Activated CD8-positive, alpha-beta memory T cell treated with anti-CD3 and anti-CD28 coated beads, Interleukin-2, amount 50 U/mL, for 1 hour (primary cell): ENCODE measurements around the gene PLA2G4F.

Experiments
- DNase-seq: peaks from one replicate; pipeline ENCODE4 v3.0.0-alpha.2; 2020; ENCODE audit errors: extremely low read depth

The PLA2G4F gene

GRCh38 chr15:42163947-42164550, 7.6 kb upstream of the PLA2G4F start:
- DNase-seq = no peak

GRCh38 chr15:42163291-42163690, 6.9 kb upstream of the PLA2G4F start:
- DNase-seq = no peak

- no peak for DNase-seq
These were observed 3.7 kb upstream of the PLA2G4F start for GRCh38 chr15:42160136-42160535.

GRCh38 chr15:42159381-42160015, 3.1 kb upstream of the PLA2G4F start:
- no peak for DNase-seq

GRCh38 chr15:42158941-42159340, 2.5 kb upstream of the PLA2G4F start:
- DNase-seq = no peak

GRCh38 chr15:42157981-42158765, 1.7 kb upstream of the PLA2G4F start:
- no peak for DNase-seq

GRCh38 chr15:42157381-42157780, 945 bp upstream of the PLA2G4F start:
- no peak for DNase-seq

GRCh38 chr15:42155546-42156242, 742 bp downstream of the PLA2G4F start:
- DNase-seq = no peak

GRCh38 chr15:42154956-42155355, 1.5 kb downstream of the PLA2G4F start:
- no peak for DNase-seq

GRCh38 chr15:42154212-42154941, 2.1 kb downstream of the PLA2G4F start:
- no peak for DNase-seq

GRCh38 chr15:42153874-42154211, 2.6 kb downstream of the PLA2G4F start:
- no peak for DNase-seq

GRCh38 chr15:42152921-42153698, 3.3 kb downstream of the PLA2G4F start:
- no peak for DNase-seq

- DNase-seq = no peak
These were observed 4.1 kb downstream of the PLA2G4F start for GRCh38 chr15:42152196-42152920.

GRCh38 chr15:42151736-42152135, 4.7 kb downstream of the PLA2G4F start:
- DNase-seq = no peak

GRCh38 chr15:42151141-42151561, 5.3 kb downstream of the PLA2G4F start:
- DNase-seq = no peak

GRCh38 chr15:42150219-42150970, 6.0 kb downstream of the PLA2G4F start:
- DNase-seq = no peak

GRCh38 chr15:42149493-42150218, 6.8 kb downstream of the PLA2G4F start:
- no peak for DNase-seq

GRCh38 chr15:42148808-42149492, 7.5 kb downstream of the PLA2G4F start:
- DNase-seq = no peak

- DNase-seq = no peak
These were observed 9.1 kb downstream of the PLA2G4F start for GRCh38 chr15:42147431-42147735.
